Measurements from ENCODE around the gene SWSAP1.

Gene SWSAP1

GRCh38 chr19:11380653-11381537 lies 6.4 kb downstream of the SWSAP1 start:
- H3K27me3 Mint-ChIP-seq (ENCODE audit: low read depth), result peaks cover 26% of the 10 kb centered on the region
- H3K27ac Mint-ChIP-seq, result peak overlapping the region; percentile 100
- peaks cover 12% of the 10 kb centered on the region for H3K36me3 Mint-ChIP-seq (ENCODE audit: low read depth)
- peaks cover 3% of the 10 kb centered on the region for H3K9me3 Mint-ChIP-seq
- H3K4me1 Mint-ChIP-seq (ENCODE audit: low read depth), result peaks cover 33% of the 10 kb centered on the region
- peak overlapping the region; percentile 96 for H3K4me3 Mint-ChIP-seq

GRCh38 chr19:11382898-11383705 lies 8.6 kb downstream of the SWSAP1 start:
- Mint-ChIP-seq H3K4me3 (peak overlapping the region; percentile 60), H3K27me3 (ENCODE audit: low read depth) (peaks cover 26% of the 10 kb centered on the region), H3K27ac (peak overlapping the region; percentile 62), H3K4me1 (ENCODE audit: low read depth) (peaks cover 22% of the 10 kb centered on the region), H3K36me3 (ENCODE audit: low read depth) (peaks cover 6% of the 10 kb centered on the region), H3K9me3 (no peaks in the 10 kb centered on the region)

GRCh38 chr19:11383706-11384048 lies 9.2 kb downstream of the SWSAP1 start:
- Mint-ChIP-seq H3K9me3 (no peaks in the 10 kb centered on the region), H3K4me1 (ENCODE audit: low read depth) (peaks cover 21% of the 10 kb centered on the region), H3K4me3 (no peak overlapping the region), H3K36me3 (ENCODE audit: low read depth) (peaks cover 4% of the 10 kb centered on the region), H3K27me3 (ENCODE audit: low read depth) (peaks cover 26% of the 10 kb centered on the region), H3K27ac (no peak overlapping the region)

- peaks cover 26% of the 10 kb centered on the region for H3K27me3 Mint-ChIP-seq (ENCODE audit: low read depth)
- H3K4me3 Mint-ChIP-seq, result no peak overlapping the region
- peaks cover 3% of the 10 kb centered on the region for H3K36me3 Mint-ChIP-seq (ENCODE audit: low read depth)
- H3K4me1 Mint-ChIP-seq (ENCODE audit: low read depth), result peaks cover 20% of the 10 kb centered on the region
- no peaks in the 10 kb centered on the region for H3K9me3 Mint-ChIP-seq
- no peak overlapping the region for H3K27ac Mint-ChIP-seq
Observed at GRCh38 chr19:11384778-11385129, 10.3 kb downstream of the SWSAP1 start.

GRCh38 chr19:11387162-11388034 lies 12.9 kb downstream of the SWSAP1 start:
- peaks cover 5% of the 10 kb centered on the region for H3K4me1 Mint-ChIP-seq (ENCODE audit: low read depth)
- peaks cover 3% of the 10 kb centered on the region for H3K9me3 Mint-ChIP-seq
- no peak overlapping the region for H3K27ac Mint-ChIP-seq
- no peak overlapping the region for H3K4me3 Mint-ChIP-seq
- H3K36me3 Mint-ChIP-seq (ENCODE audit: low read depth), result no peaks in the 10 kb centered on the region
- H3K27me3 Mint-ChIP-seq (ENCODE audit: low read depth), result peaks cover 18% of the 10 kb centered on the region

DNA sequence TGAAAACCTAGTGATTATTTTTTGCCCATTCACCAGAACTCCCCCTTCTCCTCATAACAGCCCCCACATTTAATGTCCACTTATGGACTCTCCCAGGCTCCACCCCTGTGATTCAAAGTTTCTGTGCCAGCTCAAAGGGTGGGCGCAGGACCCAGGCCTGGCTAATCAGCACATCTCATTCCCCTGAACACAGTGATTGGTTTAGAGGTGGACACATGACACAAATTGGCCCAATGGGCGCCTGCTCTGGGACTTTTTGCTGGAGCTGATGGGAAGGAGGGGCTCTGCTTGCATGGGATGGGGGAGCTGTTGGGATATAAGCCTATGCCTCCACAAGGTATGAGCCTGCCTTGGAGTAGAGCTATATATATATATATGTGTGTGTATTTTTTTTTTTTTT lies 15.9 kb downstream of the SWSAP1 start:
- no peak overlapping the region for H3K4me3 Mint-ChIP-seq
- peaks cover 5% of the 10 kb centered on the region for H3K4me1 Mint-ChIP-seq (ENCODE audit: low read depth)
- no peaks in the 10 kb centered on the region for H3K36me3 Mint-ChIP-seq (ENCODE audit: low read depth)
- H3K27ac Mint-ChIP-seq, result no peak overlapping the region
- H3K27me3 Mint-ChIP-seq (ENCODE audit: low read depth), result peaks cover 14% of the 10 kb centered on the region
- peaks cover 3% of the 10 kb centered on the region for H3K9me3 Mint-ChIP-seq

GRCh38 chr19:11390933-11391680 lies 16.6 kb downstream of the SWSAP1 start:
- H3K36me3 Mint-ChIP-seq (ENCODE audit: low read depth), result no peaks in the 10 kb centered on the region
- H3K9me3 Mint-ChIP-seq, result peaks cover 3% of the 10 kb centered on the region
- peaks cover 5% of the 10 kb centered on the region for H3K4me1 Mint-ChIP-seq (ENCODE audit: low read depth)
- peaks cover 16% of the 10 kb centered on the region for H3K27me3 Mint-ChIP-seq (ENCODE audit: low read depth)
- H3K4me3 Mint-ChIP-seq, result no peak overlapping the region
- H3K27ac Mint-ChIP-seq, result no peak overlapping the region

DNA sequence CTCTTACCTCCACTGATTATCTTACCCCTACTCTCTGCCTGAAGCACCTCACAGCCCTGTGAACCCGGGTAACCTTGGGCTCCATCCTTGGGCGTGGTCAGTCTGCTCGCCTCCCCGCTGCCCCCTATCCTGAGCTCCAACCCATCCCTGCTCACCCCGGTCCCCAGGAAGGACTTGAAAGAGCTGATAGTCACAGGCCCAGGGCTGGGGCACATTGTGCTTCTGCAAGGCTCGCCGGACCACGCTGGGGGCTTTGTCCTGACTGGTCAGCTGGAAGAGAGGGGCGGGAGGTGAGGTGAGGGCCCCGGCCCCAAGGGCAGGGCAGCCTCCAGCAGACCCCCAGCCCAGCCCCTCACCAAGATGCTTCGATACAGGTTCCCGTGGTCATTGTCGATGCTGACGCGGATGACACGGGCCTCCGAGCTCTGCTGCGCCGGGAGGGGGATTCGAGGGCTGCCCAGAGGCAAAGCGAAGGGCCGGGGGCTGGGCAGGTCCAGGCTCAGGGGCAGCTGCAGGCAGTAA lies 22.7 kb downstream of the SWSAP1 start:
- no peak overlapping the region for H3K4me3 Mint-ChIP-seq
- H3K27me3 Mint-ChIP-seq (ENCODE audit: low read depth), result peaks cover 16% of the 10 kb centered on the region
- H3K4me1 Mint-ChIP-seq (ENCODE audit: low read depth), result peaks cover 5% of the 10 kb centered on the region
- H3K9me3 Mint-ChIP-seq, result no peaks in the 10 kb centered on the region
- no peak overlapping the region for H3K27ac Mint-ChIP-seq
- H3K36me3 Mint-ChIP-seq (ENCODE audit: low read depth), result no peaks in the 10 kb centered on the region

DNA sequence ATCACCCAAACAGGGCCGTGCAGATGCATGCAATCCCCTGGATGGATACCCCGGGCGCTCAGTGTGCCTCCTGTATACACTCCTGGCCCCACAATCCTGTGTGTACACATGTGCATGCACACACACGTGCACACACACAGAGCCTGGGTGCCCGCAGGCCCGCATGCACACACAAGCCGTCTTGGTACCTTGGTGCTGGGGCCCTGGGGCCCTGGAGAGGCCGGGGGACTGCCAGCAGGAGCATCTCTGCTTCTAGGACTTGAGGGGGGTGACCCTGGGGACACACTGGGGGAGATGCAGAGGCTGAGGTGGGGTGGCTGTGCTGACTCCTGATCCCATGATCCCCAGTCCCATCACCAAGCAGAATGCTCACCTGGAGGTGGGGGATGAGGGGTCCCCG lies 25.2 kb downstream of the SWSAP1 start:
- Mint-ChIP-seq H3K4me3 (no peak overlapping the region), H3K36me3 (ENCODE audit: low read depth) (no peaks in the 10 kb centered on the region), H3K9me3 (no peaks in the 10 kb centered on the region), H3K27me3 (ENCODE audit: low read depth) (peaks cover 5% of the 10 kb centered on the region), H3K4me1 (ENCODE audit: low read depth) (no peaks in the 10 kb centered on the region), H3K27ac (no peak overlapping the region)

- Mint-ChIP-seq H3K27ac (no peak overlapping the region), H3K4me1 (ENCODE audit: low read depth) (no peaks in the 10 kb centered on the region), H3K9me3 (no peaks in the 10 kb centered on the region), H3K27me3 (ENCODE audit: low read depth) (no peaks in the 10 kb centered on the region), H3K4me3 (no peak overlapping the region), H3K36me3 (ENCODE audit: low read depth) (no peaks in the 10 kb centered on the region)
Observed at GRCh38 chr19:11400798-11401197, 26.3 kb downstream of the SWSAP1 start.

- Mint-ChIP-seq H3K9me3 (no peaks in the 10 kb centered on the region), H3K27me3 (ENCODE audit: low read depth) (peaks cover under 1% of the 10 kb centered on the region), H3K4me1 (ENCODE audit: low read depth) (no peaks in the 10 kb centered on the region), H3K27ac (no peak overlapping the region), H3K4me3 (no peak overlapping the region), H3K36me3 (ENCODE audit: low read depth) (no peaks in the 10 kb centered on the region)
Observed at GRCh38 chr19:11401808-11402543, 27.5 kb downstream of the SWSAP1 start.

- Mint-ChIP-seq H3K36me3 (ENCODE audit: low read depth) (no peaks in the 10 kb centered on the region), H3K9me3 (no peaks in the 10 kb centered on the region), H3K4me3 (no peak overlapping the region), H3K4me1 (ENCODE audit: low read depth) (no peaks in the 10 kb centered on the region), H3K27me3 (ENCODE audit: low read depth) (peaks cover 5% of the 10 kb centered on the region), H3K27ac (no peak overlapping the region)
Observed at GRCh38 chr19:11404588-11405222, 30.2 kb downstream of the SWSAP1 start.
